Naive thymus-derived CD4-positive, alpha-beta T cell (primary cell): Measurements from ENCODE around the gene CDC42SE2. TPM values are rescaled to one million over a fixed set of nuclear protein-coding genes. Genes with fewer than 3 reads are reported as not detected.
A peak's percentile ranks its signal among the peaks of the same experiment; 100 is the strongest.

Experiments
- ATAC-seq: fragments of 150-1000 bp; cut with Tn5 transposase; 2 replicates; pipeline ENCODE4 v1.10.0; 2021; ENCODE audit warnings: mild to moderate bottlenecking, moderate library complexity
- CTCF ChIA-PET: fragments of 350-600 bp; sonication (Branson Sonifier 250); formaldehyde crosslinking; loops from one replicate; lab custom pipeline; 2021; ENCODE audit warnings: antibody characterized with exemption; lab: Charles Lee
- POLR2A ChIA-PET: fragments of 350-600 bp; sonication (Branson Sonifier 250); formaldehyde crosslinking; loops from one replicate; lab custom pipeline; 2021; ENCODE audit warnings: antibody characterized with exemption, inconsistent platforms; lab: Charles Lee
- DNase-seq, 9 donors: peaks; one replicate each; pipeline versions ENCODE4 v3.0.0 to v3.0.0-alpha.2; 2020 to 2022; ENCODE audit warnings: mixed read lengths in 1 of 9
- H3K27ac ChIP-seq: one replicate; pipeline ENCODE4 v1.7.0; 2013; ENCODE audit warnings: mild to moderate bottlenecking, low read depth, low read length, moderate library complexity
- H3K27me3 ChIP-seq, 2 donors: one replicate each; pipeline ENCODE4 v1.7.0; 2013; ENCODE audit warnings: low read length in 2 of 2, mild to moderate bottlenecking in 2 of 2, moderate library complexity in 2 of 2; ENCODE audit not compliant: control insufficient read depth in 2 of 2, insufficient read depth in 2 of 2
- H3K36me3 ChIP-seq, 3 experiments: 1 replicate in 2 of 3; 2 replicates in 1 of 3; pipeline ENCODE4 v1.7.0; 2013; ENCODE audit warnings: low read length in 3 of 3, mild to moderate bottlenecking in 3 of 3, moderate library complexity in 1 of 3; ENCODE audit not compliant: insufficient read depth in 3 of 3, control insufficient read depth in 2 of 3
- H3K4me1 ChIP-seq, 2 donors: one replicate each; pipeline ENCODE4 v1.7.0; 2013; ENCODE audit warnings: low read length in 2 of 2, mild to moderate bottlenecking in 2 of 2, moderate library complexity in 1 of 2; ENCODE audit not compliant: control insufficient read depth in 2 of 2, insufficient read depth in 2 of 2
- H3K4me3 ChIP-seq: 2 replicates; pipeline ENCODE4 v1.7.0; 2013; ENCODE audit warnings: mild to moderate bottlenecking, low read length
- H3K9me3 ChIP-seq, 3 experiments: 1 replicate in 2 of 3; 2 replicates in 1 of 3; pipeline ENCODE4 v1.7.0; 2013; ENCODE audit warnings: low read length in 3 of 3; ENCODE audit not compliant: control insufficient read depth in 2 of 3
- H3K27ac Mint-ChIP-seq, 9 donors: one replicate each; pipeline ENCODE4 v1.8.0; 2020 to 2022; ENCODE audit warnings: mixed read lengths in 9 of 9, mild to moderate bottlenecking in 8 of 9, moderate library complexity in 5 of 9, inconsistent platforms in 2 of 9
- H3K27me3 Mint-ChIP-seq, 5 donors: one replicate each; pipeline ENCODE4 v1.8.0; 2021 to 2022; ENCODE audit warnings: mixed read lengths in 5 of 5, mild to moderate bottlenecking in 1 of 5
- H3K36me3 Mint-ChIP-seq, 5 donors: one replicate each; pipeline ENCODE4 v1.8.0; 2020 to 2022; ENCODE audit warnings: mixed read lengths in 5 of 5, mild to moderate bottlenecking in 3 of 5, inconsistent platforms in 1 of 5
- H3K4me1 Mint-ChIP-seq, 7 donors: one replicate each; pipeline ENCODE4 v1.8.0; 2020 to 2022; ENCODE audit warnings: mixed read lengths in 7 of 7, mild to moderate bottlenecking in 3 of 7, inconsistent platforms in 1 of 7
- H3K4me3 Mint-ChIP-seq, 10 donors: one replicate each; pipeline ENCODE4 v1.8.0; 2020 to 2022; ENCODE audit warnings: mild to moderate bottlenecking in 10 of 10, mixed read lengths in 10 of 10, moderate library complexity in 6 of 10, inconsistent platforms in 2 of 10
- H3K9me3 Mint-ChIP-seq, 11 donors: one replicate each; pipeline ENCODE4 v1.8.0; 2020 to 2022; ENCODE audit warnings: mixed read lengths in 11 of 11, mild to moderate bottlenecking in 4 of 11, inconsistent platforms in 1 of 11, moderate library complexity in 1 of 11
- intact Hi-C, 2 donors: fragments of 100-400 bp; cut with micrococcal nuclease; formaldehyde crosslinking; loops; one replicate each; pipeline ENCODE4 v1.15.1; 2023
- polyA plus RNA-seq, 2 donors: library from polyadenylated mRNA; unstranded; fragments of 300-500 nt; fragmentation: Illumina TruSeq; gene quantifications; one replicate each; pipeline ENCODE4 v1.2.3, GENCODE V29; 2021
- total RNA-seq, 6 experiments: library from RNA in 5 of 6; stranded (reverse) in 5 of 6; gene quantifications; 1 replicate in 5 of 6; 2 replicates in 1 of 6; pipeline ENCODE4 v1.2.3 and lab custom pipeline; 2021 to 2026

The CDC42SE2 gene
- total and polyA plus RNA-seq, 7 experiments from 2014 or later = 143 to 482 (median 244) TPM

DNA sequence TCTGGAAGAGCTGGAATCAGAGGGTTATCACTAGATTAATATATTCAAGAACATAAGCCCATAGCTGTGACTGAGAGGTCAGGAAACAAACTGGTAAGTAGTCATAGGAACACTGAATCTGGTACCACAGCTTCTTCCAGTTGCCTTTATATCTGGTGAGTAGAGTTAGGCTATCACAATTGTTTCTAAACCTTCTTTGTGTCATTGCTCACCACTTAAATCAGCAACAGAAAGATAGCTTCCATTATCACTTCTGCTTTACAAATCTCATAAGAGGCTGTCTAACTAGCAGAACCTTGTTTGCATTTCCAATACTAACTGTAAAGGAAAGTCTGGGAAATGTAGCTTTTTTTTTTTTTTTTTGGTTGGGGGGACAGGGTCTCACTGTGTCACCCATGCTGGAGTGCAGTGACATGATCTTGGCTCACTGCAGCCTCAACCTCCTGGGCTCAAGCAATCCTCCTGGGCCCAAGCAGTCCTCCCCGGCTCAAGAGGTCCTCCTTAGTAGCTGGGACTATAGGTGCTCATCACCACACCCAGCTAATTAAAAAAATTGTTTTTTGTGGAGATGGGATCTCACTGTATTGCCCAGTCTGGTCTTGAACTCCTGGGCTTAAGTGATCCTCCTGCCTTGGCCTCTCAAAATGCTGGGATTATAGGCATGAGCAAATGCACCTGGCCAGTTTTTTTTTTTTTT is 22.0 kb downstream of the CDC42SE2 start:
- intact Hi-C loops = loop anchor here (1.0 to 5.0 kb wide), 2 partner anchors 10 to 34 kb away; no protein-coding TSS in a partner anchor
- Mint-ChIP-seq H3K4me3 (peak overlapping the region; percentile 7 to 90 (median 52)), H3K27ac (peak overlapping the region; percentile 34 to 98 (median 84)), H3K27me3 (no peaks in the 10 kb centered on the region), H3K4me1 (peaks cover 32 to 90% (median 82%) of the 10 kb centered on the region in 7 donors), H3K36me3 (peaks cover 0 to 36% (median 9%) of the 10 kb centered on the region in 5 donors), H3K9me3 (no peaks in the 10 kb centered on the region)
- peak overlapping the region; percentile 80 for H3K27ac ChIP-seq
- no peaks in the 10 kb centered on the region for H3K27me3 ChIP-seq
- no peak overlapping the region for H3K4me3 ChIP-seq
- ChIA-PET CTCF (interaction anchor here (0.6 to 1.0 kb wide), 6 partner anchors 8 to 155 kb away, joined by 3 to 5 read pairs (median 3); no protein-coding TSS in a partner anchor), POLR2A (interaction anchor here (0.6 to 3.2 kb wide), 12 partner anchors 10 to 695 kb away, joined by 3 to 26 read pairs (median 8); partner anchors contain the start of gene CDC42SE2)
- H3K36me3 ChIP-seq = peaks cover 0 to 6% (median 5%) of the 10 kb centered on the region in 3 experiments
- ATAC-seq = no peak
- H3K9me3 ChIP-seq = no peaks in the 10 kb centered on the region
- DNase-seq = no peak
- peaks cover 61 to 76% of the 10 kb centered on the region in 2 donors for H3K4me1 ChIP-seq

DNA sequence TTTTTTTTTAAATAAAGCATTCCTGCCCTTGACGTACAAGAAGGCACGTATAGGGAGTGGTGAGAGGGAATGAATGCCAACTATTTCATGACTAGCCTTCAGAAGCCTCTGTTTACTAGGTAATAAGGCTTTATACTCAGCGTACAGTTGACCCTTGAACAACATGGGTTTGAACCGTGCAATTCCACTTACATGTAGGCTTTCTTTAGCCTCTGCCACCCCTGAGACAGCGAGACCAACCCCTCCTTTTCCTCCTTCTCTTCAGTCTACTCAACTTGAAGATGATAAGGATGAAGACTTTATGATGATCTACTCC is 22.5 kb downstream of the CDC42SE2 start:
- Histone ChIP-seq H3K27me3 (no peaks in the 10 kb centered on the region), H3K36me3 (peaks cover 0 to 8% (median 6%) of the 10 kb centered on the region in 3 experiments), H3K4me3 (no peak overlapping the region), H3K9me3 (no peaks in the 10 kb centered on the region), H3K4me1 (peaks cover 66 to 78% of the 10 kb centered on the region in 2 donors), H3K27ac (peak overlapping the region; percentile 80)
- POLR2A ChIA-PET = interaction anchor here (0.6 to 3.2 kb wide), 10 partner anchors 10 to 345 kb away, joined by 3 to 26 read pairs (median 6); partner anchors contain the start of gene CDC42SE2
- peak overlapping the region in 6 of 10 donors; percentile 7 to 90 (median 45) for H3K4me3 Mint-ChIP-seq
- CTCF ChIA-PET = interaction anchor here (0.6 kb wide), 1 partner anchor 114 kb away, joined by 3 read pairs; no protein-coding TSS in a partner anchor
- H3K9me3 Mint-ChIP-seq = no peaks in the 10 kb centered on the region
- H3K4me1 Mint-ChIP-seq = peaks cover 32 to 91% (median 82%) of the 10 kb centered on the region in 7 donors
- intact Hi-C loops = loop anchor here in 1 of 2 donors (5.0 kb wide), 1 partner anchor 34 kb away; no protein-coding TSS in a partner anchor
- H3K36me3 Mint-ChIP-seq = peaks cover 0 to 32% (median 9%) of the 10 kb centered on the region in 5 donors
- ATAC-seq (no peak), DNase-seq (no peak)
- no peaks in the 10 kb centered on the region for H3K27me3 Mint-ChIP-seq
- H3K27ac Mint-ChIP-seq = peak overlapping the region in 8 of 9 donors; percentile 34 to 98 (median 88)

- peak overlapping the region; percentile 55 for H3K4me3 ChIP-seq
- intact Hi-C loops = loop anchor here in 1 of 2 donors (2.0 to 5.0 kb wide), 2 partner anchors 36 to 94 kb away; no protein-coding TSS in a partner anchor
- DNase-seq (no peak), ATAC-seq (no peak)
- no peaks in the 10 kb centered on the region for H3K9me3 ChIP-seq
- H3K36me3 ChIP-seq = peaks cover 0 to 8% (median 6%) of the 10 kb centered on the region in 3 experiments
- CTCF ChIA-PET = interaction anchor here (0.6 to 2.2 kb wide), 4 partner anchors 10 to 143 kb away, joined by 3 to 7 read pairs (median 4); no protein-coding TSS in a partner anchor
- H3K27ac ChIP-seq = peak overlapping the region; percentile 75
- H3K9me3 Mint-ChIP-seq = no peaks in the 10 kb centered on the region
- H3K27ac Mint-ChIP-seq = peak overlapping the region; percentile 87 to 98 (median 94)
- peaks cover 73 to 78% of the 10 kb centered on the region in 2 donors for H3K4me1 ChIP-seq
- H3K27me3 ChIP-seq = no peaks in the 10 kb centered on the region
- H3K27me3 Mint-ChIP-seq = no peaks in the 10 kb centered on the region
- POLR2A ChIA-PET = interaction anchor here (0.6 to 2.8 kb wide), 7 partner anchors 10 to 1121 kb away, joined by 3 to 28 read pairs (median 3); partner anchors contain the start of gene CDC42SE2
- peaks cover 30 to 93% (median 80%) of the 10 kb centered on the region in 7 donors for H3K4me1 Mint-ChIP-seq
- peak overlapping the region; percentile 76 to 92 (median 86) for H3K4me3 Mint-ChIP-seq
- peaks cover 0 to 29% (median 9%) of the 10 kb centered on the region in 5 donors for H3K36me3 Mint-ChIP-seq
Observed at GRCh38 chr5:131288328-131288727, 24.5 kb downstream of the CDC42SE2 start.

DNA sequence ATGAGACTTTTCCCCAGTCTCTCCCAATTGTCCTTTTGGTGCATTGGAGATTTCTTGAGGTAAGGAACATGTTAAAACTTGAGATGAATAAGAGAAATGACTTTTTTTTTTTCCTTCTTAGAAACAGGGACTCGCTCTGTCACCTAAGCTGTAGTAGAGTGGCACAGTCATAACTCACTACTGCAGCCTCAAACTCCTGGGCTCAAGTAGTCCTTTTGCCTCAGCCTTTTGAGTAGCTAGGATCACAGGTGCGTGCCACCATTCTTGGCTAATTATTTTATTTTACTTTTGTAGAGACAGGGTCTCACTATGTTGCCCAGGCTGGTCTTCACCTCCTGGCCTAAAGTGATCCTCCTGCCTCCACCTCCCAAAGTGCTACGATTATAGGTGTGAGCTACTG is 25.9 kb downstream of the CDC42SE2 start:
- ATAC-seq (peak; percentile 58), DNase-seq (peak in 1 of 9 donors; percentile 22)
- Histone ChIP-seq H3K27me3 (no peaks in the 10 kb centered on the region), H3K9me3 (no peaks in the 10 kb centered on the region), H3K4me3 (peak overlapping the region; percentile 55), H3K4me1 (peaks cover 66 to 76% of the 10 kb centered on the region in 2 donors), H3K36me3 (peaks cover 0 to 8% (median 6%) of the 10 kb centered on the region in 3 experiments), H3K27ac (peak overlapping the region; percentile 75)
- Mint-ChIP-seq H3K4me1 (peaks cover 40 to 94% (median 81%) of the 10 kb centered on the region in 7 donors), H3K27me3 (no peaks in the 10 kb centered on the region), H3K9me3 (peaks cover 0 to 3% (median 0%) of the 10 kb centered on the region in 11 donors), H3K36me3 (peaks cover 0 to 29% (median 12%) of the 10 kb centered on the region in 5 donors), H3K27ac (peak overlapping the region; percentile 87 to 98 (median 94)), H3K4me3 (peak overlapping the region; percentile 58 to 92 (median 86))
- CTCF ChIA-PET = interaction anchor here (1.0 to 2.2 kb wide), 5 partner anchors 11 to 92 kb away, joined by 3 to 7 read pairs (median 4); partner anchors contain the start of gene CDC42SE2
- POLR2A ChIA-PET = interaction anchor here (0.6 to 2.8 kb wide), 9 partner anchors 9 to 541 kb away, joined by 3 to 28 read pairs (median 4); partner anchors contain the start of gene CDC42SE2
- intact Hi-C loops = loop anchor here (1.0 to 5.0 kb wide), 6 partner anchors 8 to 93 kb away; no protein-coding TSS in a partner anchor

- intact Hi-C loops = loop anchor here (1.0 to 5.0 kb wide), 3 partner anchors 11 to 34 kb away; partner anchors contain the start of gene CDC42SE2 (in 1 of the 2)
- Mint-ChIP-seq H3K36me3 (peaks cover 3 to 35% (median 24%) of the 10 kb centered on the region in 5 donors), H3K4me3 (peak overlapping the region; percentile 56 to 76 (median 68)), H3K27me3 (no peaks in the 10 kb centered on the region), H3K9me3 (peaks cover 0 to 3% (median 0%) of the 10 kb centered on the region in 11 donors), H3K4me1 (peaks cover 56 to 92% (median 76%) of the 10 kb centered on the region in 7 donors), H3K27ac (peak overlapping the region; percentile 72 to 90 (median 77))
- DNase-seq (peak in 1 of 9 donors; percentile 43), ATAC-seq (peak; percentile 76)
- H3K27me3 ChIP-seq = no peaks in the 10 kb centered on the region
- POLR2A ChIA-PET = interaction anchor here (1.0 to 1.5 kb wide), 5 partner anchors 15 to 114 kb away, joined by 3 to 9 read pairs (median 3); partner anchors contain the start of gene CDC42SE2
- no peak overlapping the region for H3K4me3 ChIP-seq
- CTCF ChIA-PET = no interaction called here
- H3K9me3 ChIP-seq = no peaks in the 10 kb centered on the region
- H3K36me3 ChIP-seq = peaks cover 0 to 8% (median 0%) of the 10 kb centered on the region in 3 experiments
- peak overlapping the region; percentile 40 for H3K27ac ChIP-seq
- H3K4me1 ChIP-seq = peaks cover 59 to 88% of the 10 kb centered on the region in 2 donors
Observed at GRCh38 chr5:131296213-131296672, 32.4 kb downstream of the CDC42SE2 start.
